K562 (cell line): Measurements from ENCODE around the gene FUBP3. TPM values are rescaled to one million over a fixed set of nuclear protein-coding genes. Genes with fewer than 3 reads are reported as not detected.

Experiments
- ATAC-seq: fragments of 200-7000 bp; cut with Tn5 transposase; 3 replicates; pipeline ENCODE4 v1.9.1; 2020; ENCODE audit warnings: moderate library complexity
- BruUV-seq: library from RNA; stranded (reverse); fragments of 400-500 nt; replicated peaks from 2 replicates; lab custom pipeline; 2021; lab: Mats Ljungman, UMichigan
- CTCF ChIA-PET: fragments of 300-600 bp; formaldehyde crosslinking; extraction: SDS; loops from one replicate; lab custom pipeline; 2021; ENCODE audit warnings: low intra/inter-chr PET ratio; lab: Yijun Ruan, JAX
- POLR2A ChIA-PET: fragments of 300-600, 350-650 bp; sonication (Branson Sonifier 250); formaldehyde crosslinking; extraction: SDS; loops from one replicate; lab custom pipeline; 2021; ENCODE audit warnings: antibody characterized with exemption, inconsistent platforms; lab: Yijun Ruan, JAX
- DNase-seq, 4 experiments: peaks; one replicate each; pipeline versions ENCODE4 v3.0.0 to v3.0.0-alpha.2; 2011 to 2018; ENCODE audit warnings: low spot score in 3 of 4, mixed read lengths in 3 of 4; ENCODE audit errors: extremely low read depth in 1 of 4
- FAIRE-seq: peaks from 2 replicates; lab custom pipeline; 2011; peaks lifted over from hg19 to GRCh38; lab: Jason Lieb, UNC
- H2AFZ ChIP-seq: 2 replicates; pipeline ENCODE4 v1.6.0; 2011; ENCODE audit warnings: low read depth, low read length, control low read depth, inconsistent platforms
- H3K27ac ChIP-seq: fragments of 200-600 bp; 3 replicates; pipeline ENCODE4 v1.8.0; 2011; ENCODE audit warnings: low read depth, mild to moderate bottlenecking, control low read depth, inconsistent platforms, low read length, moderate library complexity, mixed read lengths; ENCODE audit errors: extremely low read depth
- H3K27me3 ChIP-seq, 2 experiments: fragments of 300-600 bp in 1 of 2; 2 replicates in 1 of 2; 3 replicates in 1 of 2; pipeline versions ENCODE4 v1.6.0 to v1.8.0; 2011; ENCODE audit warnings: inconsistent platforms in 2 of 2, low read length in 2 of 2, mild to moderate bottlenecking in 1 of 2, mixed read lengths in 1 of 2, moderate library complexity in 1 of 2; ENCODE audit not compliant: control insufficient read depth in 2 of 2, insufficient read depth in 2 of 2
- H3K36me3 ChIP-seq: fragments of 300-600 bp; 3 replicates; pipeline ENCODE4 v1.8.0; 2011; ENCODE audit warnings: mild to moderate bottlenecking, low read length, inconsistent platforms; ENCODE audit not compliant: control insufficient read depth, insufficient read depth
- H3K4me1 ChIP-seq, 2 experiments: fragments of 200-600 bp in 1 of 2; replicated peaks in 1 of 2; 2 replicates in 1 of 2; 3 replicates in 1 of 2; pipeline versions ENCODE4 v1.5.1 to v1.8.0; 2011; ENCODE audit warnings: inconsistent platforms in 2 of 2, low read length in 2 of 2, mild to moderate bottlenecking in 1 of 2, mixed read lengths in 1 of 2, moderate library complexity in 1 of 2; ENCODE audit not compliant: control insufficient read depth in 2 of 2, insufficient read depth in 2 of 2
- H3K4me2 ChIP-seq: 2 replicates; pipeline ENCODE4 v1.6.1; 2011; ENCODE audit warnings: low read length, control low read depth, inconsistent platforms, mixed read lengths; ENCODE audit not compliant: insufficient read depth
- H3K4me3 ChIP-seq: fragments of 200-600 bp; sonication (generic), shearing (Covaris generic); 2 replicates; pipeline ENCODE4 v1.5.1; 2016; ENCODE audit warnings: control low read depth, inconsistent platforms
- H3K79me2 ChIP-seq: fragments of 200-600 bp; 3 replicates; pipeline ENCODE4 v1.8.0; 2011; ENCODE audit warnings: low read length, inconsistent platforms; ENCODE audit not compliant: control insufficient read depth, insufficient read depth
- H3K9ac ChIP-seq, 2 experiments: 2 replicates each; pipeline versions ENCODE4 v1.6.0 to v1.6.1; 2011; ENCODE audit warnings: low read depth in 2 of 2, low read length in 2 of 2, control low read depth in 1 of 2, inconsistent platforms in 1 of 2, mild to moderate bottlenecking in 1 of 2, mixed read lengths in 1 of 2; ENCODE audit not compliant: insufficient read depth in 1 of 2
- H3K9me1 ChIP-seq: one replicate; pipeline ENCODE4 v1.6.0; 2011; ENCODE audit warnings: inconsistent platforms, mild to moderate bottlenecking, low read length, moderate library complexity; ENCODE audit not compliant: control insufficient read depth, insufficient read depth
- H3K9me3 ChIP-seq: replicated peaks from 2 replicates; pipeline ENCODE4 v1.5.1; 2011; ENCODE audit warnings: low read depth, low read length, inconsistent platforms; ENCODE audit not compliant: control insufficient read depth, insufficient read depth
- H4K20me1 ChIP-seq: replicated peaks from 2 replicates; pipeline ENCODE4 v1.6.1; 2011; ENCODE audit warnings: low read length, inconsistent platforms, mixed read lengths; ENCODE audit not compliant: control insufficient read depth, insufficient read depth
- BCL6 ChIP-seq: fragments of 250-450 bp; sonication (Bioruptor Pico); IDR thresholded peaks from 2 replicates; pipeline ENCODE4 v1.4.0; 2020
- CBFA2T2 ChIP-seq: fragments of 450-650 bp; conservative IDR thresholded peaks from 2 replicates; pipeline ENCODE4 v1.6.1; 2017; ENCODE audit warnings: mild to moderate bottlenecking
- ZFP1 ChIP-seq: fragments of 450-650 bp; formaldehyde crosslinking; IDR thresholded peaks from 2 replicates; pipeline ENCODE4 v1.4.0; 2020; ENCODE audit warnings: mild to moderate bottlenecking, mixed read lengths
- ZNF3 ChIP-seq: fragments of 250-450 bp; sonication (Bioruptor Pico); IDR thresholded peaks from 2 replicates; pipeline ENCODE4 v1.5.0; 2021; ENCODE audit warnings: mild to moderate bottlenecking, moderate library complexity
- ZNF644 ChIP-seq: fragments of 200-800 bp; sonication (Bioruptor generic); IDR thresholded peaks from 2 replicates; pipeline ENCODE4 v1.6.1; 2016; ENCODE audit warnings: low read depth, missing genetic modification characterization, missing compliant biosample characterization
- WGBS: fragments of 100-300 bp; shearing (Covaris generic); methylation state at CpG from one replicate; pipeline ENCODE4 v1.1.6; 2016; ENCODE audit warnings: low coverage, mixed read lengths; ENCODE audit not compliant: insufficient coverage; ENCODE audit errors: missing lambda C conversion rate; 5-methylcytosine and 5-hydroxymethylcytosine counted together
- in situ Hi-C: fragments of 300-500 bp; cut with MboI; formaldehyde crosslinking; loops from 4 replicates; pipeline ENCODE4 v1.15.0; 2018; ENCODE audit warnings: inconsistent platforms, mixed read lengths
- intact Hi-C: fragments of 100-400 bp; cut with micrococcal nuclease; formaldehyde crosslinking; loops from 2 replicates; pipeline ENCODE4 v1.14.2; 2022
- polyA plus RNA-seq, 8 experiments: library from polyadenylated mRNA; depleted of rRNA in 4 of 8; stranded (reverse) in 5 of 8; unstranded in 3 of 8; fragments of >200 nt; fragmentation: Nextera tagmentation in 2 of 8; fragmentation: Illumina TruSeq in 1 of 8; extraction: Ambion mirVana in 2 of 8; extraction: Trizol in 1 of 8; gene quantifications; 2 replicates each; pipeline versions ENCODE4 v1.2.1 to v1.2.3, GENCODE V29; 2011 to 2014; ENCODE audit warnings: inconsistent platforms in 1 of 8, missing spikeins in 1 of 8
- total RNA-seq, 7 experiments: library from RNA; depleted of rRNA in 6 of 7; stranded (reverse); fragments of >200 nt in 6 of 7; fragmentation: Illumina TruSeq in 2 of 7; extraction: Trizol in 2 of 7; gene quantifications; 2 replicates each; pipeline versions ENCODE4 v1.2.1 to v1.2.3, GENCODE V29; 2011 to 2021; ENCODE audit warnings: low replicate concordance in 1 of 7
- TF ChIP-seq, protein P1 (sequence below): fragments of 450-650 bp; IDR thresholded peaks from 2 replicates; pipeline ENCODE4 v1.6.1; 2018; ENCODE audit warnings: mild to moderate bottlenecking, low read depth; ENCODE audit not compliant: partially characterized antibody
- TF ChIP-seq, protein P2 (sequence below), 2 experiments: IDR thresholded peaks in 1 of 2; conservative IDR thresholded peaks in 1 of 2; 2 replicates each; pipeline ENCODE4 v1.6.1; 2016; ENCODE audit warnings: low read depth in 2 of 2, mild to moderate bottlenecking in 1 of 2, missing compliant biosample characterization in 1 of 2, missing genetic modification characterization in 1 of 2, moderate library complexity in 1 of 2

FUBP3 gene
- total and polyA plus RNA-seq, 9 of the 15 experiments (the other 6 are each of a cell fraction or from before 2014, with no cell fraction given), result 3.0 to 64.0 (median 48.1) TPM

DNA sequence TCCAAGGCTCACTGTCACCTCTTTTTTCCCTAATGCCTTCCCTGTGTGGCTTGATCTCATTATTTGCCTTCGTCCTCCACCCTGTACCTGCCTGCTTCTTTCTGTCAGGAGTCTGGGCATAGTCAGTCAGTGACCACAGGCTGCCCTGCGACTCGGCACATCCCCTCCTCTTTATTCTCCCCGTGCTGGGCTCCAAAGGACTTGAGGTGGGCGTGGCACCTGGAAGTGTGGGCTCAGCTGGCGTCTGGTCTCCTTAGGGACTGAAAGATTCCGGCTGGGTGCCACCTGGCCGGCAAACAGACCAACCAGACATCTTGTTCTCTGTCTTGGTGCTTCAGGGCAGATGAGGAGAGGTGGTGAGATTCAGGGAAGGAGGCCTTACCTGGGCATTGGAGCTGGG, 55.4 kb downstream of the FUBP3 start:
- in situ Hi-C loops, result no loop called here
- no peaks in the 10 kb centered on the region for H4K20me1 ChIP-seq
- BruUV-seq, result no TSS peak
- intact Hi-C loops, result no loop called here
- H3K4me3 ChIP-seq, result no peak overlapping the region
- peaks cover 4% of the 10 kb centered on the region for H3K9me1 ChIP-seq
- H3K9me3 ChIP-seq, result no peaks in the 10 kb centered on the region
- DNase-seq (no peak), FAIRE-seq (no peak), ATAC-seq (no peak)
- H3K27me3 ChIP-seq, result no peaks in the 10 kb centered on the region
- POLR2A ChIA-PET, result interaction anchor here (1.1 kb wide), 1 partner anchor 169 kb away, joined by 3 read pairs; no protein-coding TSS in a partner anchor
- H2AFZ ChIP-seq, result no peak overlapping the region
- no peak overlapping the region for H3K4me2 ChIP-seq
- 87% methylated on average over 7 of the region's 8 CpGs for WGBS
- no peaks in the 10 kb centered on the region for H3K79me2 ChIP-seq
- peaks cover 75% of the 10 kb centered on the region; the same call in 2 of the 3 replicates for H3K36me3 ChIP-seq
- no peak overlapping the region for H3K9ac ChIP-seq
- peaks cover 0 to 7% of the 10 kb centered on the region in 2 experiments; a peak in 1 of 5 replicates for H3K4me1 ChIP-seq
- no peak overlapping the region for H3K27ac ChIP-seq
- no peak for TF ChIP-seq ZNF3
- TF ChIP-seq, all 486 proteins: peak for 0
- CTCF ChIA-PET, result no interaction called here

DNA sequence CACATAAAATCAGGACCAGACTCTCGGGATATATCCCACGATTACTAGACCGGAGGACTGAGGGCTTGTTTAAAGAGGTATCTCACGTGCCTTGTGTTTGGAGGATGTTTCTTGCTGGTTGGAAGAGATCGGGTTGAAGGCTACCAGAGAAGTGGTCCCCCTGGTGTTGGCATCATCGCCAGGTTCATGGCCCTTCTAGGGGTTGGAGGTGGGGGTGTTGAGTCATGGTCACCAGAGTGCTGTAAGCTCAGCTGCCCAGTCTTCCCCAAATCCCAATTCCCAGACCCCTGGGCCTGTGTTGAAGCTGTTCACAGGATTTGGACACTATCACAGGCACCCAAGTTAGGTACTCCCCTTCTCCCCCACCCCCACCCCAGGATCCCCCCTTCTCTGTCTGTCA, 55.9 kb downstream of the FUBP3 start:
- Histone ChIP-seq H3K9me3 (no peaks in the 10 kb centered on the region), H3K36me3 (peaks cover 70% of the 10 kb centered on the region; the same call in 2 of the 3 replicates), H3K27me3 (no peaks in the 10 kb centered on the region), H2AFZ (no peak overlapping the region), H3K9me1 (peaks cover 4% of the 10 kb centered on the region), H3K9ac (no peak overlapping the region), H3K27ac (no peak overlapping the region), H4K20me1 (no peaks in the 10 kb centered on the region), H3K79me2 (no peaks in the 10 kb centered on the region), H3K4me1 (peaks cover 0 to 11% of the 10 kb centered on the region in 2 experiments; a peak in 1 of 5 replicates), H3K4me3 (no peak overlapping the region), H3K4me2 (no peak overlapping the region)
- intact Hi-C loops (no loop called here), in situ Hi-C loops (no loop called here)
- TF ChIP-seq ZNF644 (no peak), BCL6 (CRISPR knock-in tag) (no peak), ZFP1 (no peak), CBFA2T2 (no peak)
- TF ChIP-seq, protein P1, sequence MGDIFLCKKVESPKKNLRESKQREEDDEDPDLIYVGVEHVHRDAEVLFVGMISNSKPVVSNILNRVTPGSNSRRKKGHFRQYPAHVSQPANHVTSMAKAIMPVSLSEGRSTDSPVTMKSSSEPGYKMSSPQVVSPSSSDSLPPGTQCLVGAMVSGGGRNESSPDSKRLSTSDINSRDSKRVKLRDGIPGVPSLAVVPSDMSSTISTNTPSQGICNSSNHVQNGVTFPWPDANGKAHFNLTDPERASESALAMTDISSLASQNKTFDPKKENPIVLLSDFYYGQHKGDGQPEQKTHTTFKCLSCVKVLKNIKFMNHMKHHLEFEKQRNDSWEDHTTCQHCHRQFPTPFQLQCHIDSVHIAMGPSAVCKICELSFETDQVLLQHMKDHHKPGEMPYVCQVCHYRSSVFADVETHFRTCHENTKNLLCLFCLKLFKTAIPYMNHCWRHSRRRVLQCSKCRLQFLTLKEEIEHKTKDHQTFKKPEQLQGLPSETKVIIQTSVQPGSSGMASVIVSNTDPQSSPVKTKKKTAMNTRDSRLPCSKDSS, result no peak
- TF ChIP-seq, protein P2, sequence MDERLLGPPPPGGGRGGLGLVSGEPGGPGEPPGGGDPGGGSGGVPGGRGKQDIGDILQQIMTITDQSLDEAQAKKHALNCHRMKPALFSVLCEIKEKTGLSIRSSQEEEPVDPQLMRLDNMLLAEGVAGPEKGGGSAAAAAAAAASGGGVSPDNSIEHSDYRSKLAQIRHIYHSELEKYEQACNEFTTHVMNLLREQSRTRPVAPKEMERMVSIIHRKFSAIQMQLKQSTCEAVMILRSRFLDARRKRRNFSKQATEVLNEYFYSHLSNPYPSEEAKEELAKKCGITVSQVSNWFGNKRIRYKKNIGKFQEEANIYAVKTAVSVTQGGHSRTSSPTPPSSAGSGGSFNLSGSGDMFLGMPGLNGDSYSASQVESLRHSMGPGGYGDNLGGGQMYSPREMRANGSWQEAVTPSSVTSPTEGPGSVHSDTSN (CRISPR knock-in tag; IDR thresholded peaks at IDR 0.05; ENCODE audit: low read depth), result no peak
- TF ChIP-seq, protein P2 (tag; conservative IDR thresholded peaks at IDR 0.05; ENCODE audit: low read depth), result no peak
- ATAC-seq, result no peak
- ChIA-PET CTCF (no interaction called here), POLR2A (interaction anchor here (1.1 kb wide), 1 partner anchor 170 kb away, joined by 3 read pairs; no protein-coding TSS in a partner anchor)
- WGBS, result 94% methylated on average over 6 of the region's 6 CpGs
- DNase-seq, result no peak
- no TSS peak for BruUV-seq
- no peak for FAIRE-seq
